ENCODE data around the gene SLC22A5. TPM values are rescaled to one million over a fixed set of nuclear protein-coding genes. Genes with fewer than 3 reads are reported as not detected.

SLC22A5 gene
- total and polyA plus RNA-seq, 2 of the 8 experiments (the other 6 are each of a cell fraction or from before 2014, with no cell fraction given) = 4.0 to 9.0 TPM

- Histone ChIP-seq H2BK20ac (ENCODE audit: low read length) (no peak overlapping the region), H2BK5ac (ENCODE audit: low read depth, low read length) (no peak overlapping the region), H4K20me1 (replicated peaks in 1 of 2; ENCODE audit: control insufficient read depth in 1 of 2, insufficient read depth in 2 of 2, low read length in 2 of 2) (no peaks in the 10 kb centered on the region), H3K4me1 (replicated peaks in 1 of 4; ENCODE audit: control insufficient read depth in 3 of 4, insufficient read depth in 4 of 4, low read length in 3 of 4) (no peaks in the 10 kb centered on the region), H3K4me2 (ENCODE audit: insufficient read depth in 1 of 2, low read depth in 2 of 2, low read length in 2 of 2) (no peak overlapping the region), H3K9me3 (ENCODE audit: insufficient read depth in 2 of 2, low read depth in 1 of 2, low read length in 1 of 2) (no peaks in the 10 kb centered on the region), H2AK5ac (ENCODE audit: low read depth, low read length) (no peak overlapping the region), H4K8ac (ENCODE audit: extremely low read depth, insufficient read depth, low read length) (no peak overlapping the region), H3K23me2 (ENCODE audit: low read depth, low read length) (no peaks in the 10 kb centered on the region), H2BK120ac (replicated peaks; ENCODE audit: low read depth, low read length) (no peak overlapping the region), H4K91ac (replicated peaks; ENCODE audit: insufficient read length, low read length) (no peak overlapping the region), H3K18ac (ENCODE audit: extremely low read depth, low read length) (no peak overlapping the region), H4K5ac (ENCODE audit: insufficient read length, low read depth, low read length) (no peak overlapping the region), H2BK12ac (ENCODE audit: low read depth, low read length) (no peak overlapping the region), H3K56ac (replicated peaks; ENCODE audit: insufficient read length, low read depth, low read length) (no peak overlapping the region), H3K4me3 (ENCODE audit: extremely low read depth in 1 of 4, insufficient read depth in 2 of 4, low read depth in 3 of 4, low read length in 4 of 4) (no peak overlapping the region), H3K14ac (ENCODE audit: insufficient read length) (no peak overlapping the region), H3K79me1 (ENCODE audit: low read depth, low read length) (no peaks in the 10 kb centered on the region), H3K36me3 (ENCODE audit: control insufficient read depth in 2 of 4, insufficient read depth in 4 of 4, low read length in 3 of 4) (no peaks in the 10 kb centered on the region), H3K27ac (ENCODE audit: low read depth, low read length) (no peak overlapping the region), H3K9ac (replicated peaks in 1 of 4; ENCODE audit: extremely low read depth in 1 of 4, low read depth in 3 of 4, low read length in 3 of 4) (no peak overlapping the region), H3K79me2 (ENCODE audit: control insufficient read depth in 1 of 2, insufficient read depth in 2 of 2, low read length in 2 of 2) (no peaks in the 10 kb centered on the region), H3K4ac (replicated peaks; ENCODE audit: insufficient read length, low read depth, low read length) (no peak overlapping the region), H2BK15ac (ENCODE audit: low read length) (no peak overlapping the region), H3K27me3 (replicated peaks in 1 of 4; ENCODE audit: control insufficient read depth in 3 of 4, extremely low read depth in 1 of 4, insufficient read depth in 3 of 4, low read length in 3 of 4) (no peaks in the 10 kb centered on the region), H3K23ac (ENCODE audit: insufficient read length) (no peak overlapping the region), H2AFZ (ENCODE audit: low read length) (no peak overlapping the region)
- FAIRE-seq (no peak), DNase-seq (ENCODE audit: low read depth in 1 of 2, low spot score in 2 of 2) (no peak)
- ChIA-PET CTCF (ENCODE audit: partially characterized antibody) (no interaction called here), POLR2A (ENCODE audit: partially characterized antibody) (no interaction called here)
- TF ChIP-seq EGR1 (IDR thresholded peaks at IDR 0.05; ENCODE audit: borderline replicate concordance, low read depth, low read length) (no peak), RXRA (IDR thresholded peaks at IDR 0.05; ENCODE audit: insufficient read depth, low read depth, low read length) (no peak), RFX5 (IDR thresholded peaks at IDR 0.05; ENCODE audit: borderline replicate concordance, low read depth, low read length) (no peak), TAF1 (IDR thresholded peaks at IDR 0.05; ENCODE audit: low read depth, low read length) (no peak), TAF7 (optimal IDR thresholded peaks at IDR 0.05; ENCODE audit: borderline replicate concordance, low read depth, low read length) (no peak), SP4 (IDR thresholded peaks at IDR 0.05; ENCODE audit: low read length) (no peak), SP2 (IDR thresholded peaks at IDR 0.05; ENCODE audit: low read length) (no peak), RBBP5 (IDR thresholded peaks at IDR 0.05; ENCODE audit: borderline replicate concordance, low read depth, low read length) (no peak), KDM4A (IDR thresholded peaks at IDR 0.05; ENCODE audit: low read depth, low read length, severe bottlenecking) (no peak)
Observed at GRCh38 chr5:132339502-132339901, 30.0 kb upstream of the SLC22A5 start.

All from H1 (cell line).